Measurements from ENCODE around the gene LY86.

Gene LY86

GRCh38 chr6:6570929-6571671, 17.4 kb upstream of the LY86 start:
- no peak for DNase-seq

DNA sequence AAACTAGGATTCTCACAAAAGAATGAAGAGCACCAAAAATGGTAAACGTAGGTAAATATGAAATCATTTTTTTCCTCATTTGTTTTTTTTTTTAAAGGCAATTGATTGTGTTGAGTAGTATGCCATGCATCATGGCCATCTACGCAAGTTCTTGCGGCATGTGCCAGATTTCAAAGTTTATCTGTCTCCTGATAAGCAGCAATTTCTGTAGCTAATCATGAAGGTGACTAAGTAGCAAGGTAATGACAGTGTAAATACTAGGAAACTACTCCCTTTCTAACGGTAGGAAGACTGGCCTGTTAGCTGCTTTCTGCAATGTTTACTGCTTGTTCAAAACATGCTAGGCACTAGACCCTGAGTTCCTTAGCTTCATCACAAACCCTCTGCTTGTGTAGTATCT, 13.4 kb upstream of the LY86 start:
- DNase-seq = no peak

GRCh38 chr6:6577735-6578134, 10.8 kb upstream of the LY86 start:
- DNase-seq = no peak

DNA sequence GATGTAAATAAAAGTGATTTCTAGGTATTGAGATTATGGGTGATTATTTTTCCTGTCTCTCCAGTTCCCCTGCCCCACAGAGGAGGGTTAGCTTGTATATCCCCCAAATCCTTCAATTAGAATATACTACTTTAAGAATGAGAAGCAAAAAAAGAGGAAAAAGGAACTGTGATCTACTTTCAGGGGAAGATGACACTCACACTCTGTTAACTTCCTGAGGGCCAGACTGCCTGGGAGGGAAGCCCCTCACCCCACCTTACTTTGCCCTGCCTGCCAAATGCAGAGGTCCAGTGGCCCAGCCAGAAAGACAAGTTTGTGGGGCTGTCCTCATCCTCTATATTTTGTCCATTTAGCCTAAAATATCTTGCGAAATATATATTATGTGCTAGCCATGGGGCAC, 9.2 kb upstream of the LY86 start:
- no peak for DNase-seq

DNA sequence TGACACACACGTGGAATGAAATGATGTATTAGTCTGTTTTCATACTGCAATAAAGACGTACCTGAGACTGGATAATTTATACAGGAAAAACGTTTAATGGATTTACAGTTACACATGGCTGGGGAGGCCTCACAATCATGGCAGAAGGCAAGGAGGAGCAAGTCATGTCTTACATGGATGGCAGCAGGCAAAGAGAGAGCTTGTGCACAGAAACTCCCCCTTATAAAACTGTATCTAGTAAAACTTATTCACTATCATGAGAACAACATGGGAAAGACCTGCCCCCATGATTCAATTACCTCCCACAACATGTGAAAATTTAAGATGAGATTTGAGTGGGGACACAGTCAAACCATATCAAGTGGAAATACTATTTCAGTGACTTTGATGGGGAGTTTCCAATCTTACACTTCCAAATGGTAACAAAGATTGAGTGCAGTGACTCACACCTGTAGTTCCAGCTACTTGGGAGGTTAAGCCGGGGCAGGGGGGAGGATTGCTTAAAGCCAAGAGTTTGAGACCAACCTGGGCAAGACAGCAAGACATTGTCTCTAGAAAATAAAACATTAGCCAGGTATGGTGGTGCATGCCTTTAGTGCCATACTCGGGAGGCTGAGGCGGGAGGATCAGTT, 8.2 kb upstream of the LY86 start:
- DNase-seq = no peak

GRCh38 chr6:6581054-6581453, 7.5 kb upstream of the LY86 start:
- DNase-seq = no peak

DNA sequence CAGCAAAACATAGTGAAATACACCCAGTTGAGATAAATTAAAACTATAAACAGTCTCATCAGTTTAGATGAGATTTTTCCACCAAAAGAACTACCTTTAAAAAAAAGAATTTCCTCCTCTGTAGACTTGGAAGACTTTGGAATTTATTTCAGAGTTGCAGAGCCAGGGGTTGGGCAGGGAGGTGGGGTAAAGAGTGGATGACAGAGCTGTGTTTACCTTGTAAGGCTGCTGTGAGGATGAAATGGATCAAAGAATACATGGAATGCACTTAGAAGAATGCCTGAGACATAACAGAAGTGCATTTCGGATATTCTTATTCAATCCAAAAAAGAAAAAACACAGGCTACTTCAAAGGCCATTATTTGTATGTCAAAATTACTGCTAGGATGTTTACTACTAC, 6.4 kb upstream of the LY86 start:
- no peak for DNase-seq

- DNase-seq = no peak
Measured at GRCh38 chr6:6583836-6584235, 4.7 kb upstream of the LY86 start.

DNA sequence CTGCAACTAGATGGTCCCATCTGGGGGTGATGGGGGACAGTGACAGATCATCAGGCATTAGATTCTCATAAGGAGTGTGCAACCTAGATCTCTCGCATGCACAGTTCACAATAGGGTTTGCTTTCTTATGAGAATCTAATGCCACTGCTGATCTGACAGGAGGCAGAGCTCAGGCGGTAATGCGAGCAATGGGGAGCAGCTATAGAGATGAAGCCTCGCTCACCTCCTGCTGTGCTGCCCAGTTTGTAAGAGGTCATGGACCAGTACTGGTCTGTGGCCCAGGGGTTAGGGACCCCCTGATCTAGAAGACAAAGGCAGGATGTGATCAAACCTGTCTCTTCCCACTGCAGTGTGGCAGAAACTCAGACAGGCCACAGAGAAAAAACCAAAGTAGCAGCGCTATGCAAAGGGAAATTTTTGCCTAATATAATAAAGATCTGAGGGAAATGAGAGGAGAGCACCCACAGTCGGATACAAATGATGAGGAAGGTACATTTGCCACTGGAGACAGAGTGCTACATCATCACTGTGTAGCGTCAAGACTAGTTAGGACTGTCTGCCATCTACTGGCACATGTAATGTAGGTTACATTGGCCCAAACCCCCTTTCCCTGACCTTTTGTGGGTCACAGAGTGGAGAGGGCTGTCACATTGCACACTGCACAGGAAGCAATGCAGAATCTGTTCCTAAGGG, 4.1 kb upstream of the LY86 start:
- no peak for DNase-seq

DNA sequence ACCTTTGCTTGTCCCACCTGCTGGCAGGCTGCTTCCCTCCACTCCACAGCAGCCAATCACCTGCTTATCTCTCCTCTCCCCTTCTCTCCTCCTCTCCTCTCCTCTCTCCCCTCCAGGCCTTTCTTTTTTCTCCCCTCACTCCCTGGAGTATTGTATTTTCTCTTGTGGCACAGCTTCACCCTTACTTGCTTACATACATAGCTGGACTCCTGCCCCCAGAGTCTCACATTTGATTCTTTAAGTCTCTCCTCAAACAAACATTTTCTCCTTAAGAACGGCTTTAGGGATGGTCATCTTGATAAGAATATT, 3.6 kb upstream of the LY86 start:
- no peak for DNase-seq

DNA sequence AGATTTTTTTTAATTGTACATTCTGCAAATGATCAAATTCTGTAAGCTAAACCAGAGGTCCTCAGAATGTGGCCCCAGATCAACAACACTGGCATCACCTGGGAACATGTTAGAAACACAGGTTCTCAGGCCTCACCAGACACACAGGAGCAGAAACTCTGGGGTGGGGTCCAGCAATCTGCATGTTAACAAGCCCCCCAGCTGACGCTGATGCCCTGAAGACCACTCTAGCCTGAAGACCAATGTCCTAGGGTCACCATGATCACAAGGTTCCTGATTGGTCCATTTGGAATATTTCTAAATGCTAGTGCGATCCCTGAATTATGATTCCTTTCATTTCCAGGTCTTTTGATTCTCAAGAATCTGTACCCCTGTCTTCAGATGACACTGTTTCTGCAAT, 2.4 kb upstream of the LY86 start:
- DNase-seq = no peak

- DNase-seq = no peak
Measured at GRCh38 chr6:6586671-6587526, 1.6 kb upstream of the LY86 start.

- DNase-seq = no peak
Measured at GRCh38 chr6:6587696-6588063, 840 bp upstream of the LY86 start.

- DNase-seq = no peak
Measured at GRCh38 chr6:6588924-6589709, 597 bp downstream of the LY86 start.

DNA sequence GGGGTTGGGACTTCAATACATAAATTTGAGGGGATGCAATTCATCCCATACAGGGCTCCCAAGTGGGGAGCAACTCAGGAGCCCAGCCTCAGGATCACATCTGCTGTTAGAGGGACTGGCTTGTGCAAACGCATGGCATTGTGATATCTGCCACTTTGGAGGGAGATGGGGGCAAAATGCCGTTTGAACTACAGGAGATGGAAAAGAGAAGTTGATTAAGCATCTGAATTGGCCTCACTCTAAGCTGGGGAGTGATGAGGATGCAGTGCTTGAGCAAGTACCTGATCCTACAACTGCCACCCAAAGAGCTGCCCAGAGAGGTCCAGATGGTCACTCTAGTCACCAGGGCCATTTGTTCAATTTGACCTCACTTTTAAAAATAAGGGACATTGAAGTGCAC, 2.0 kb downstream of the LY86 start:
- no peak for DNase-seq

- no peak for DNase-seq
Measured at GRCh38 chr6:6591778-6592465, 3.4 kb downstream of the LY86 start.

DNA sequence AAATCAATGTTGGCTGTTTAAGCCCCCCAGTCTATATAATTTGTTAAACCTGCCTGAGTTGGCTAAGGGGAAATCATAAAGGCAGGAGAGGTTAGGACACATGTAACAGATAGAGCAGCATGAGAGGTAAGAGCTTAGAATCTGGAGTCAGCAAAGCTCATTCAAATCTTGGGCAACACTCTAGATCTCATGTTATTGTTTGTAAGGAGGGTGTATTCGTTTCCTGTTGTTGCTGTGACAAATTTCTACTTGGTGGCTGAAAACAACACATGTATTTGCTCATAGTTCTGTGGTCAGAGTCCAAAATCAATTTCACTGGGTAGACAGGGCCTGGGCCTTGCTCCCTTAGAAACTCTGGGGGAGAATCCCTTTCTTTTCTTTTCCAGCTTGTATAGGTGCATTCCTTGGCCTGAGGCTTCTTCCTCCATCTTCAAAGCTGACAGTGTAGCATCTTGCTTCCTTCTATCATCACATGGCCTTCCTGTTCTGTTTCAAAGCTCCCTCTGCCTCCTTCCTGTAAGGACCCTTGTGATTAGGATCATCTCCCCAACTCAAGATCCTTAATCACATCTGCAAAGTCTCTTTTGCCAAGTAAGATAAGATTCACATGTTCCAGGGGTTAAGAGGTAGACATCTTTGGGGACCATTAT, 4.4 kb downstream of the LY86 start:
- no peak for DNase-seq

DNA sequence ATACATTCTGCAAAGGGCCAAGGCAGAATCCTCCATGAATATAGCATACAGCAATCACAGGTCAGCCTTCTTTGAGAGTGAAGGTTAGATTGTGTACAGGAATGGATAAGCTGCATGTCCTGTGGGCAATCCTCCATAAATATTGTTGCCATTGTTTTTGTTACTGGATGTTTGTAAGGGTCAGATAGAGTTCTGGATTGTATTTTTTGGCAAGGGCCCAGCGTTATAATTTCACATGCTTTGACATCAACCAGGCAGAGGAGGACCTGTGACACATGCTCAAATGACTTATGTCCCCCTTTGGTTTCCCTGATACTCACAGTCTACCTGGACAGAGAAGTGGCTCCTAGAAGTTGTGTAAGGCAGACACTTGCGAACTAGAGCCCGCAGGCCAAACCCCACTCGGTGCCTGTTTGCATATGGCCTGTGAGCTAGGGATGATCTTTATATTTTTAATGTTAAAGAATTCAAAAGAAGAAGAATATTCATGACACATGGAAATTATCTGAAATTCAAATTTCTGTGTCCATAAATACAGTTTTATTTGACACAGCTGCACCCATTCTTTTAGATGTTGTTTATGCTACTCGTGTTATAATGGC, 5.4 kb downstream of the LY86 start:
- DNase-seq = no peak

DNA sequence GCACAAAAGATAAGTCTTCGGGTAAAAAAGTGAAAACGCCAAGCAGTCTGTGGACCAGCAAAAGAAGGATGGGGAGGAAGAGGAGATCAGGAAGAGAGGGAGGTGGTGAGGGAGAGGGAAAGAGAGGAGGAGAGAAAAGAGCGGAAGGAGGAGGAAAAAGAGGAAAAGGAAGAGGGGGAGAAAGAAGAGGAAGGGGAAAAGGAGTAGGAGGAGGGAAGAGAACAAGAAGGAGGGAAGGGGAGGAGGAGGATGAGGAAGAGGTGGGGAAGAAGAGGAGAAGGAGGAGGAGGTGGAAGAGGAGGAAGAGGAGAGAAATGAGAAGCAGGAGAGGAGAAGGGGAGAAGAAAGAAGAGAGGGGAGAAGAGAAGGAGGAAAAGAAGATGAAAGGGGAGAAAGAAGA, 6.5 kb downstream of the LY86 start:
- no peak for DNase-seq

DNA sequence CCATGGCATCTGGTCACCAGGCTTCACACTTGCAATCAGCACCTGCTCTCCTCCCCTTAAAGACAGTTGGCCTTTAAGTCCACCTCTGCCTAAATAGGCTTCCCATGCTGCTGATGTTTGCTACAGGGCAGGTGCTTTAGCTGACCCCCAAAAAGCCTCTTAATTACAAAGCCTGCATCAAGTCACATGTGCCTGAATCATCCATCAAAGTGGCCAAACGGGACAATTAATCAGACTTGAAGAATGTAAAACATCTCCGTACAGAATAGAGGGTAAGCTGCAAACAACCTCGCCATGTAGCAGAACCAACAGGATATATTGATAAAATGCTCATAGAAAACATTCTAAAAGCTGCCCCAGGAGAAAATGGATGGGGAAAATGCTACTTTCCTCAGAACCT, 7.4 kb downstream of the LY86 start:
- DNase-seq = no peak
